ENCODE measurements around the gene CELF6.

CELF6 gene

DNA sequence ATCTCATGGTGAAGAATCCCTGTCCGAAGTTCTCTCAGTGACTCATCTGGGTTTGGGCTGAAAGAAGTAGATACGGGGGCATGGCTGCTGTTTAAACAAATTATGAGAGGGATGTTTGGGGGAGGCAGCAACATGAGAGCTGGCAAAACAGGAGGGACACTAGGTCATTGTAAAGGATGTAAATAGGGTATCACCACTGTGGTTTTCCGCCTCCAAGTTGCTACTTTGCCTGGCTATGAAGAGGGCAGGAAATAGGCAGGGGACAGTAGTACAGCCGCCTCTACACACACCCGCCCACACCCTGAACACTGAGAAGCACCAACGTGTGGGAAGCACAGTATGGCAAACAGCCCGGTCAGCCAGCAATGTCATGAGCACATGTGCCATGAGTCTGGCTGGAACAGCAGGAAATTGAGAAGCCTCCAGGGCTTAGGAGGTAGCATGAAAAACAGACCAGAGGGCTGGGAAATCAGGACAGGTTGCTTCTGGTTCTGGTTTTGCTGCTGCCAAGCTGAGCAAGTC is 38.8 kb upstream of the CELF6 start (continued):
- TF ChIP-seq, protein P1, sequence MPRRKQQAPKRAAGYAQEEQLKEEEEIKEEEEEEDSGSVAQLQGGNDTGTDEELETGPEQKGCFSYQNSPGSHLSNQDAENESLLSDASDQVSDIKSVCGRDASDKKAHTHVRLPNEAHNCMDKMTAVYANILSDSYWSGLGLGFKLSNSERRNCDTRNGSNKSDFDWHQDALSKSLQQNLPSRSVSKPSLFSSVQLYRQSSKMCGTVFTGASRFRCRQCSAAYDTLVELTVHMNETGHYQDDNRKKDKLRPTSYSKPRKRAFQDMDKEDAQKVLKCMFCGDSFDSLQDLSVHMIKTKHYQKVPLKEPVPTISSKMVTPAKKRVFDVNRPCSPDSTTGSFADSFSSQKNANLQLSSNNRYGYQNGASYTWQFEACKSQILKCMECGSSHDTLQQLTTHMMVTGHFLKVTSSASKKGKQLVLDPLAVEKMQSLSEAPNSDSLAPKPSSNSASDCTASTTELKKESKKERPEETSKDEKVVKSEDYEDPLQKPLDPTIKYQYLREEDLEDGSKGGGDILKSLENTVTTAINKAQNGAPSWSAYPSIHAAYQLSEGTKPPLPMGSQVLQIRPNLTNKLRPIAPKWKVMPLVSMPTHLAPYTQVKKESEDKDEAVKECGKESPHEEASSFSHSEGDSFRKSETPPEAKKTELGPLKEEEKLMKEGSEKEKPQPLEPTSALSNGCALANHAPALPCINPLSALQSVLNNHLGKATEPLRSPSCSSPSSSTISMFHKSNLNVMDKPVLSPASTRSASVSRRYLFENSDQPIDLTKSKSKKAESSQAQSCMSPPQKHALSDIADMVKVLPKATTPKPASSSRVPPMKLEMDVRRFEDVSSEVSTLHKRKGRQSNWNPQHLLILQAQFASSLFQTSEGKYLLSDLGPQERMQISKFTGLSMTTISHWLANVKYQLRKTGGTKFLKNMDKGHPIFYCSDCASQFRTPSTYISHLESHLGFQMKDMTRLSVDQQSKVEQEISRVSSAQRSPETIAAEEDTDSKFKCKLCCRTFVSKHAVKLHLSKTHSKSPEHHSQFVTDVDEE (CRISPR knock-in tag; IDR thresholded peaks at IDR 0.05), result no peak
- TF ChIP-seq PPARA (CRISPR knock-in tag; IDR thresholded peaks at IDR 0.05; ENCODE audit: borderline replicate concordance) (no peak), ZNF70 (CRISPR knock-in tag; IDR thresholded peaks at IDR 0.05) (no peak), ZC3H10 (CRISPR knock-in tag; IDR thresholded peaks at IDR 0.05) (no peak), ZNF565 (CRISPR knock-in tag; conservative IDR thresholded peaks at IDR 0.05; ENCODE audit: low read depth) (no peak), TCF4 (CRISPR knock-in tag; IDR thresholded peaks at IDR 0.05; ENCODE audit: borderline replicate concordance) (no peak)
- TF ChIP-seq, protein P2, sequence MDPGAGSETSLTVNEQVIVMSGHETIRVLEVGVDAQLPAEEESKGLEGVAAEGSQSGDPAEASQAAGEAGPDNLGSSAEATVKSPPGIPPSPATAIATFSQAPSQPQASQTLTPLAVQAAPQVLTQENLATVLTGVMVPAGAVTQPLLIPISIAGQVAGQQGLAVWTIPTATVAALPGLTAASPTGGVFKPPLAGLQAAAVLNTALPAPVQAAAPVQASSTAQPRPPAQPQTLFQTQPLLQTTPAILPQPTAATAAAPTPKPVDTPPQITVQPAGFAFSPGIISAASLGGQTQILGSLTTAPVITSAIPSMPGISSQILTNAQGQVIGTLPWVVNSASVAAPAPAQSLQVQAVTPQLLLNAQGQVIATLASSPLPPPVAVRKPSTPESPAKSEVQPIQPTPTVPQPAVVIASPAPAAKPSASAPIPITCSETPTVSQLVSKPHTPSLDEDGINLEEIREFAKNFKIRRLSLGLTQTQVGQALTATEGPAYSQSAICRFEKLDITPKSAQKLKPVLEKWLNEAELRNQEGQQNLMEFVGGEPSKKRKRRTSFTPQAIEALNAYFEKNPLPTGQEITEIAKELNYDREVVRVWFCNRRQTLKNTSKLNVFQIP (CRISPR knock-in tag; IDR thresholded peaks at IDR 0.05; ENCODE audit: borderline replicate concordance, low read depth), result no peak

DNA sequence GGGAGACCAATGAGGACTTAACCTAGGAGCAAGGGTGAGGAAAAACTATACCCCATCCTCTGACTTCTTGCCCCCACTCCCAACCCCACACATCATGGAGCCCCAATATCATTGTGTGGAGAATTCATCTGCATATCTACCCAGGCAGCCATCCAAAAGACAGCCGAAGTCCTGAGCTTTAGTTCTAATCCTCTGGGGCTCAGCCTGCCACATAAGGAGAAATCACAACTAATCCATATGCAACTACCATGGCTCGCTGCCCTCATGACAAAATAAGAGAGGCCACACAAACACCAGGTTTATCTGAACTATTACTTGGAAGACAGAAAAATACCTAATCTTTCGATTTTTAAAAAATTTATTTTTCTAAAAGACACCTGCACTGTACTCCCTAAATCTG is 38.2 kb upstream of the CELF6 start:
- ATAC-seq, result no peak
- TF ChIP-seq GLIS3 (CRISPR knock-in tag; IDR thresholded peaks at IDR 0.05) (no peak), ARNTL (CRISPR knock-in tag; IDR thresholded peaks at IDR 0.05; ENCODE audit: borderline replicate concordance, low read depth) (no peak), ZNF8 (CRISPR knock-in tag; IDR thresholded peaks at IDR 0.05) (no peak), BACH2 (CRISPR knock-in tag; IDR thresholded peaks at IDR 0.05; ENCODE audit: borderline replicate concordance) (no peak)

DNA sequence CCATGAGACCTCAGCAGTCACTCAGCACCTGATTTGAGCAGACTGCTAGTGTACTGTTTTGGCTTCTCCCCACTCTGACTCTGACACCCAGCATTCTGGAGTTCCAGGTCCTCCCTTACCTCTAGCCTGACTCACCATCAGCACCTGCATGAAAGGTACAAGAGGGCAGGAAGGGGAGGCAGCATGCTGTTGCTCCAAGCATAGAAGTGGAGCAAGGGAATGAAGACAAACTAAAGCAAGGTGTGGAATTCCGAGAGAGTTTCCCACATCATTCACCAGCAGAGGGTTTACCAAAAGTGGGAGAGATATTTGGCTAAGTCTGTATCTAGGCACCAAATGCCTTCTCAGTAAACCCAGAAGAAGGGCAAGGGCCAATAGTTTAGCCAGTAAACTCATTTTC is 34.5 kb upstream of the CELF6 start:
- no peak for ATAC-seq
- TF ChIP-seq, protein P3, sequence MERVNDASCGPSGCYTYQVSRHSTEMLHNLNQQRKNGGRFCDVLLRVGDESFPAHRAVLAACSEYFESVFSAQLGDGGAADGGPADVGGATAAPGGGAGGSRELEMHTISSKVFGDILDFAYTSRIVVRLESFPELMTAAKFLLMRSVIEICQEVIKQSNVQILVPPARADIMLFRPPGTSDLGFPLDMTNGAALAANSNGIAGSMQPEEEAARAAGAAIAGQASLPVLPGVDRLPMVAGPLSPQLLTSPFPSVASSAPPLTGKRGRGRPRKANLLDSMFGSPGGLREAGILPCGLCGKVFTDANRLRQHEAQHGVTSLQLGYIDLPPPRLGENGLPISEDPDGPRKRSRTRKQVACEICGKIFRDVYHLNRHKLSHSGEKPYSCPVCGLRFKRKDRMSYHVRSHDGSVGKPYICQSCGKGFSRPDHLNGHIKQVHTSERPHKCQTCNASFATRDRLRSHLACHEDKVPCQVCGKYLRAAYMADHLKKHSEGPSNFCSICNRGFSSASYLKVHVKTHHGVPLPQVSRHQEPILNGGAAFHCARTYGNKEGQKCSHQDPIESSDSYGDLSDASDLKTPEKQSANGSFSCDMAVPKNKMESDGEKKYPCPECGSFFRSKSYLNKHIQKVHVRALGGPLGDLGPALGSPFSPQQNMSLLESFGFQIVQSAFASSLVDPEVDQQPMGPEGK (CRISPR knock-in tag; IDR thresholded peaks at IDR 0.05; ENCODE audit: borderline replicate concordance), result no peak
- TF ChIP-seq ZC3H10 (CRISPR knock-in tag; IDR thresholded peaks at IDR 0.05) (no peak), PPARA (CRISPR knock-in tag; IDR thresholded peaks at IDR 0.05; ENCODE audit: borderline replicate concordance) (no peak), SNAI2 (CRISPR knock-in tag; IDR thresholded peaks at IDR 0.05) (no peak), ZFP30 (CRISPR knock-in tag; IDR thresholded peaks at IDR 0.05) (no peak), ZNF70 (CRISPR knock-in tag; IDR thresholded peaks at IDR 0.05) (no peak), GLIS3 (CRISPR knock-in tag; IDR thresholded peaks at IDR 0.05) (no peak), ZNF8 (CRISPR knock-in tag; IDR thresholded peaks at IDR 0.05) (no peak), ZNF565 (CRISPR knock-in tag; conservative IDR thresholded peaks at IDR 0.05; ENCODE audit: low read depth) (no peak), ARNTL (CRISPR knock-in tag; IDR thresholded peaks at IDR 0.05; ENCODE audit: borderline replicate concordance, low read depth) (no peak), RARB (CRISPR knock-in tag; IDR thresholded peaks at IDR 0.05) (no peak)
- TF ChIP-seq, protein P4, sequence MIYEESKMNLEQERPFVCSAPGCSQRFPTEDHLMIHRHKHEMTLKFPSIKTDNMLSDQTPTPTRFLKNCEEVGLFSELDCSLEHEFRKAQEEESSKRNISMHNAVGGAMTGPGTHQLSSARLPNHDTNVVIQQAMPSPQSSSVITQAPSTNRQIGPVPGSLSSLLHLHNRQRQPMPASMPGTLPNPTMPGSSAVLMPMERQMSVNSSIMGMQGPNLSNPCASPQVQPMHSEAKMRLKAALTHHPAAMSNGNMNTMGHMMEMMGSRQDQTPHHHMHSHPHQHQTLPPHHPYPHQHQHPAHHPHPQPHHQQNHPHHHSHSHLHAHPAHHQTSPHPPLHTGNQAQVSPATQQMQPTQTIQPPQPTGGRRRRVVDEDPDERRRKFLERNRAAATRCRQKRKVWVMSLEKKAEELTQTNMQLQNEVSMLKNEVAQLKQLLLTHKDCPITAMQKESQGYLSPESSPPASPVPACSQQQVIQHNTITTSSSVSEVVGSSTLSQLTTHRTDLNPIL (CRISPR knock-in tag; IDR thresholded peaks at IDR 0.05; ENCODE audit: low read depth), result no peak
- TF ChIP-seq, protein P2 (CRISPR knock-in tag; IDR thresholded peaks at IDR 0.05; ENCODE audit: borderline replicate concordance, low read depth), result no peak
- TF ChIP-seq, protein P5, sequence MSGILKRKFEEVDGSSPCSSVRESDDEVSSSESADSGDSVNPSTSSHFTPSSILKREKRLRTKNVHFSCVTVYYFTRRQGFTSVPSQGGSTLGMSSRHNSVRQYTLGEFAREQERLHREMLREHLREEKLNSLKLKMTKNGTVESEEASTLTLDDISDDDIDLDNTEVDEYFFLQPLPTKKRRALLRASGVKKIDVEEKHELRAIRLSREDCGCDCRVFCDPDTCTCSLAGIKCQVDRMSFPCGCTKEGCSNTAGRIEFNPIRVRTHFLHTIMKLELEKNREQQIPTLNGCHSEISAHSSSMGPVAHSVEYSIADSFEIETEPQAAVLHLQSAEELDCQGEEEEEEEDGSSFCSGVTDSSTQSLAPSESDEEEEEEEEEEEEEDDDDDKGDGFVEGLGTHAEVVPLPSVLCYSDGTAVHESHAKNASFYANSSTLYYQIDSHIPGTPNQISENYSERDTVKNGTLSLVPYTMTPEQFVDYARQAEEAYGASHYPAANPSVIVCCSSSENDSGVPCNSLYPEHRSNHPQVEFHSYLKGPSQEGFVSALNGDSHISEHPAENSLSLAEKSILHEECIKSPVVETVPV (CRISPR knock-in tag; IDR thresholded peaks at IDR 0.05), result no peak
